Neural cell (in vitro differentiated cells): Measurements from ENCODE around the gene PLEKHF1.

Experiments used
- EZH2 ChIP-seq: fragments of 200-600, 300-800 bp; shearing (Covaris generic), sonication (generic); IDR thresholded peaks from 2 replicates; pipeline ENCODE4 v1.6.1; 2014; ENCODE audit warnings: antibody characterized with exemption, low read length, borderline replicate concordance, mild to moderate bottlenecking; ENCODE audit not compliant: insufficient read depth, poor library complexity, severe bottlenecking
- POLR2AphosphoS5 ChIP-seq: IDR thresholded peaks from 2 replicates; pipeline ENCODE4 v1.6.1; 2012
- SMC3 ChIP-seq: fragments of 450-650 bp; conservative IDR thresholded peaks from 2 replicates; pipeline ENCODE4 v1.6.1; 2014; ENCODE audit warnings: antibody characterized with exemption, mild to moderate bottlenecking, moderate library complexity; ENCODE audit not compliant: poor library complexity
- TF ChIP-seq, protein P1 (sequence below): fragments of 450-650 bp; IDR thresholded peaks from 2 replicates; pipeline ENCODE4 v1.5.1; 2014; ENCODE audit warnings: antibody characterized with exemption, mild to moderate bottlenecking, moderate library complexity; ENCODE audit not compliant: poor library complexity, severe bottlenecking

DNA sequence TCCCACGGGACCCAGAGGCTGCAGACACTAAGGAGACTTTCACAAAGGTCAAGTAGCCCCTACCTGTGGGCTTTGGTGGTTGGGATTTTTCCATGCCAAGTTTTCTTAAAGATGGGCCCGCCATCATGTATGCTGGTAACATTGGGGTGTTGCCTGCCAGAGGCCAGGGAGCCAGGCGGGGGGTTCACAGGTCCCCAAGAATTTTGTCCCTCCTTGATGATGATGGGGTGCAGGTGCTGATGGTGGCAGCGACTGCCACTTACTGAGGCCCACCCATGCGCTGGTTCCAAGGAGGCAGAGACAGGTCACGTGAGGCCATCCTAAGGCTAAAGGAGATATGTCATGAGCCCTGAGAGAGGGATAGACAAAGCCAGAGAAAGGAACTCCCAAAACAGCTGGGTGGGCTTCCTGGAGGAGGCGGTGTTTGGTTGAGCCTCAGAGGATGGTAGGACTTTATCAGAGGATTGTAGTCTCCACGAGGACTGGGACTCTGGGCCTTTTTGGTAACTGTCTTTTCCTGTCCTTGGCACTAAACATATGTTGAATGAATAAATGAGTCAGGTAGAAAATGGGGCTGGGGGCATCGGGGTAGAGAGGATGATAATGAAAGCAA, 14.4 kb downstream of the PLEKHF1 start:
- TF ChIP-seq EZH2: no peak
- TF ChIP-seq POLR2AphosphoS5: no peak
- TF ChIP-seq, protein P1, sequence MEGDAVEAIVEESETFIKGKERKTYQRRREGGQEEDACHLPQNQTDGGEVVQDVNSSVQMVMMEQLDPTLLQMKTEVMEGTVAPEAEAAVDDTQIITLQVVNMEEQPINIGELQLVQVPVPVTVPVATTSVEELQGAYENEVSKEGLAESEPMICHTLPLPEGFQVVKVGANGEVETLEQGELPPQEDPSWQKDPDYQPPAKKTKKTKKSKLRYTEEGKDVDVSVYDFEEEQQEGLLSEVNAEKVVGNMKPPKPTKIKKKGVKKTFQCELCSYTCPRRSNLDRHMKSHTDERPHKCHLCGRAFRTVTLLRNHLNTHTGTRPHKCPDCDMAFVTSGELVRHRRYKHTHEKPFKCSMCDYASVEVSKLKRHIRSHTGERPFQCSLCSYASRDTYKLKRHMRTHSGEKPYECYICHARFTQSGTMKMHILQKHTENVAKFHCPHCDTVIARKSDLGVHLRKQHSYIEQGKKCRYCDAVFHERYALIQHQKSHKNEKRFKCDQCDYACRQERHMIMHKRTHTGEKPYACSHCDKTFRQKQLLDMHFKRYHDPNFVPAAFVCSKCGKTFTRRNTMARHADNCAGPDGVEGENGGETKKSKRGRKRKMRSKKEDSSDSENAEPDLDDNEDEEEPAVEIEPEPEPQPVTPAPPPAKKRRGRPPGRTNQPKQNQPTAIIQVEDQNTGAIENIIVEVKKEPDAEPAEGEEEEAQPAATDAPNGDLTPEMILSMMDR: no peak
- TF ChIP-seq SMC3: no peak
